ENCODE data around the gene CEP250.

Gene CEP250

DNA sequence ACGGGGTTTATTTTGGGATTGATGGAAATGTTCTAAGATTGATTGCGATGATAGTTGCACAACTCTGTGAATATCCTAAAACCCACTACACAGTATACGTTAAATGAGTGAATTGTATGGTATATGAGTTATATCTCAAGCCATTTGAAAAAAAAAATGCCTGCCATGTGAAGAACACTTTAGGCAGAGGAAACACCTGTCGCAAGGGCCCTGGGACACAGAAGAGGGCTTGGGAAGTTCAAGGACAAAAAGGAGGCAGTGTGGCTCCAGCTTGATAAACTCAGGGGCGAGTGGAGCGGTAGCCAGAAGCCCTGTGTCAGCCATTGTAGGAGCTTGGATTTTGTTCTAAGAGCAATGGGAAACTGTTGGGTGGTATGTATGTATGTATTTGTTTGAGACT, 37.0 kb downstream of the CEP250 start:
- TF ChIP-seq, protein P1, sequence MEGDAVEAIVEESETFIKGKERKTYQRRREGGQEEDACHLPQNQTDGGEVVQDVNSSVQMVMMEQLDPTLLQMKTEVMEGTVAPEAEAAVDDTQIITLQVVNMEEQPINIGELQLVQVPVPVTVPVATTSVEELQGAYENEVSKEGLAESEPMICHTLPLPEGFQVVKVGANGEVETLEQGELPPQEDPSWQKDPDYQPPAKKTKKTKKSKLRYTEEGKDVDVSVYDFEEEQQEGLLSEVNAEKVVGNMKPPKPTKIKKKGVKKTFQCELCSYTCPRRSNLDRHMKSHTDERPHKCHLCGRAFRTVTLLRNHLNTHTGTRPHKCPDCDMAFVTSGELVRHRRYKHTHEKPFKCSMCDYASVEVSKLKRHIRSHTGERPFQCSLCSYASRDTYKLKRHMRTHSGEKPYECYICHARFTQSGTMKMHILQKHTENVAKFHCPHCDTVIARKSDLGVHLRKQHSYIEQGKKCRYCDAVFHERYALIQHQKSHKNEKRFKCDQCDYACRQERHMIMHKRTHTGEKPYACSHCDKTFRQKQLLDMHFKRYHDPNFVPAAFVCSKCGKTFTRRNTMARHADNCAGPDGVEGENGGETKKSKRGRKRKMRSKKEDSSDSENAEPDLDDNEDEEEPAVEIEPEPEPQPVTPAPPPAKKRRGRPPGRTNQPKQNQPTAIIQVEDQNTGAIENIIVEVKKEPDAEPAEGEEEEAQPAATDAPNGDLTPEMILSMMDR (IDR thresholded peaks at IDR 0.05; ENCODE audit: insufficient read depth, low read depth, low read length, missing control alignments): no peak
- H3K4me3 ChIP-seq (ENCODE audit: low read depth, low read length): no peak overlapping the region
- DNase-seq (ENCODE audit: low read depth): no peak

DNA sequence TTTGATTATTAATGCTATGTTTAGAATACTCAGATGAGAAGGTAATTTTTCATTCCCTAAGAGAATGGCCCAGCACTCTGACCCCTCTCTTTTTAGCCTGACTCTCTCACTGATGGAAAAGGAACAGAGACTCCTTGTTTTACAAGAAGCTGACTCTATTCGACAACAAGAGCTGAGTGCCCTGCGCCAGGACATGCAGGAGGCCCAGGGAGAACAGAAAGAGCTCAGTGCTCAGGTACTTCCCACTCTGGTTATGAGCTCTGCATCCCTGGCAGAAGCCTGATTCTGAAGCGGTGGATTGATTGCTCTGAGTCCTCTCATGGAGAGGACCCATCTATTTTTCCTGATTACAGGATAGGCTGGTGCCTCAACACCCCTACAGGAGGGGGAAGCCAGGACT, 41.1 kb downstream of the CEP250 start:
- no peak overlapping the region for H3K4me3 ChIP-seq (ENCODE audit: low read depth, low read length)
- TF ChIP-seq, protein P1 (IDR thresholded peaks at IDR 0.05; ENCODE audit: insufficient read depth, low read depth, low read length, missing control alignments): no peak
- no peak for DNase-seq (ENCODE audit: low read depth)

DNA sequence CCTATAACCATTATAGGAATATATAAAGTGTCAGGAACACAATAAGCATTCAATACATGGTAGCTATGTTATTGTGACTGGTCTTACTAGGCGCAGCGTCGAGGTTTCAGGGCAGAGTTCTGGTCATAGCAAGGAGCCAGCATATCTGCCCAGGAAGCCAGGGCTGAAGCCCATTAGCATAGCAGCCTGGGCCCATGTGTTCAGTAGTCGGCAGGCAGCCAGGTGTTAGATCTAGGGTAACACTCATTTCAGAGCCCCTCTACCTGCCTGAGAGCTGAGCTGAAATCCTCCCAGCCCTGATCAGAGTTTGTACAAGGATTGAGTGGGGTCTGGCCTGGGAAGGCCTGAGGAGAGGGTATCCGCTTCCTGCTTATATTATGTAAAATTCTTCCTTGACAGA, 41.9 kb downstream of the CEP250 start:
- H3K4me3 ChIP-seq (ENCODE audit: low read depth, low read length): no peak overlapping the region
- TF ChIP-seq, protein P1 (IDR thresholded peaks at IDR 0.05; ENCODE audit: insufficient read depth, low read depth, low read length, missing control alignments): no peak
- DNase-seq (ENCODE audit: low read depth): no peak

DNA sequence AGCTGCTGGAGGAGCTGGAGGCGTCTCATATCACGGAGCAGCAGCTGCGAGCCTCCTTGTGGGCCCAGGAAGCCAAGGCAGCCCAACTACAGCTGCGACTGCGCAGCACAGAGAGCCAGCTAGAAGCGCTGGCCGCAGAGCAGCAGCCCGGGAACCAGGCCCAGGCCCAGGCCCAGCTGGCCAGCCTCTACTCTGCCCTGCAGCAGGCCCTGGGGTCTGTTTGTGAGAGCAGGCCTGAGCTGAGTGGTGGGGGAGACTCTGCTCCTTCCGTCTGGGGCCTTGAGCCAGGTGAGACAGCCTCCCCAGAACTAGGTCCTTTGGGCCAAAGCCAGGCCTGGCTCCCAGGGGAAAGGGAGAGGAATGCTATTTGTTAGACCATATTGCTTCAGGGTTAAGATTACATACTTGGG, 42.4 kb downstream of the CEP250 start:
- no peak for DNase-seq (ENCODE audit: low read depth)
- no peak overlapping the region for H3K4me3 ChIP-seq (ENCODE audit: low read depth, low read length)
- TF ChIP-seq, protein P1 (IDR thresholded peaks at IDR 0.05; ENCODE audit: insufficient read depth, low read depth, low read length, missing control alignments): no peak

DNA sequence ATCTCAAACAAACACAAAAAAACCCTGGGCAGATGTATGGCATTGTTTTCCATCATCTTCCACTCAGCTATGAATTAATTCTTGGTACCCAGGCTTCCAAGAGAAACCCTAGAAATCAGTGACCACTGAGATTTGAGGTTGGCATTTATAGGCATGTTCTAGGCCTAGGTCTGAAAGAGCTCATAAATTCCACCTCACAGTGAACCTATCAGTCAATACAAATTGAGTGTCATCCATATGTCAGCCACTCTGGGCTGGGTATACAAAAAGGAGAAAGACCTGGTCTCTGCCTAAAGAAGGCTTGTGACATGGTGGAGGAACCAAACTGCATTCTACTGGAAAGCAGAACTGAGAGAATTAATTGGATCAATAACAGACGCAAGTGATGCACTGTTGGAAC, 43.9 kb downstream of the CEP250 start:
- H3K4me3 ChIP-seq (ENCODE audit: low read depth, low read length): no peak overlapping the region
- TF ChIP-seq, protein P1 (IDR thresholded peaks at IDR 0.05; ENCODE audit: insufficient read depth, low read depth, low read length, missing control alignments): no peak
- DNase-seq (ENCODE audit: low read depth): no peak

DNA sequence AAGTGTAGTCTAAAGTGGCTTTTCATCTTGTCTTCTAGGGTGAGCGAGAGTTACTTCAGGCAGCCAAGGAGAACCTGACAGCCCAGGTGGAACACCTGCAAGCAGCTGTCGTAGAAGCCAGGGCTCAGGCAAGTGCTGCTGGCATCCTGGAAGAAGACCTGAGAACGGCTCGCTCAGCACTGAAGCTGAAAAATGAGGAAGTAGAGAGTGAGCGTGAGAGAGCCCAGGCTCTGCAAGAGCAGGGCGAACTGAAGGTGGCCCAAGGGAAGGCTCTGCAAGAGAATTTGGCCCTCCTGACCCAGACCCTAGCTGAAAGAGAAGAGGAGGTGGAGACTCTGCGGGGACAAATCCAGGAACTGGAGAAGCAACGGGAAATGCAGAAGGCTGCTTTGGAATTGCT, 47.0 kb downstream of the CEP250 start:
- TF ChIP-seq, protein P1 (IDR thresholded peaks at IDR 0.05; ENCODE audit: insufficient read depth, low read depth, low read length, missing control alignments): no peak
- DNase-seq (ENCODE audit: low read depth): peak; percentile 70
- H3K4me3 ChIP-seq (ENCODE audit: low read depth, low read length): no peak overlapping the region

DNA sequence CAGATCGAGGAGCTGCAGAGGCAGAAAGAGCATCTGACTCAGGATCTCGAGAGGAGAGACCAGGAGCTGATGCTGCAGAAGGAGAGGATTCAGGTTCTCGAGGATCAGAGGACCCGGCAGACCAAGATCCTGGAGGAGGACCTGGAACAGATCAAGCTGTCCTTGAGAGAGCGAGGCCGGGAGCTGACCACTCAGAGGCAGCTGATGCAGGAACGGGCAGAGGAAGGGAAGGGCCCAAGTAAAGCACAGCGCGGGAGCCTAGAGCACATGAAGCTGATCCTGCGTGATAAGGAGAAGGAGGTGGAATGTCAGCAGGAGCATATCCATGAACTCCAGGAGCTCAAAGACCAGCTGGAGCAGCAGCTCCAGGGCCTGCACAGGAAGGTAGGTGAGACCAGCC, 47.9 kb downstream of the CEP250 start:
- no peak for DNase-seq (ENCODE audit: low read depth)
- TF ChIP-seq, protein P1 (IDR thresholded peaks at IDR 0.05; ENCODE audit: insufficient read depth, low read depth, low read length, missing control alignments): no peak

More for the DNA sequence above, 47.9 kb downstream of the CEP250 start:
- no peak overlapping the region for H3K4me3 ChIP-seq (ENCODE audit: low read depth, low read length)

All from GM12865 (cell line).